GM19395 (cell line): ENCODE results near the gene C2CD4A.
A peak's percentile ranks its signal among the peaks of the same experiment; 100 is the strongest.

Experiments used
- ATAC-seq: cut with Tn5 transposase; IDR thresholded peaks from one replicate; pipeline ENCODE4 v1.9.1; 2021; ENCODE audit warnings: mild to moderate bottlenecking, moderate library complexity; ENCODE audit not compliant: unreplicated experiment

C2CD4A gene

GRCh38 chr15:62059816-62060112 is 7.0 kb upstream of the C2CD4A start:
- ATAC-seq, result peak; percentile 79

DNA sequence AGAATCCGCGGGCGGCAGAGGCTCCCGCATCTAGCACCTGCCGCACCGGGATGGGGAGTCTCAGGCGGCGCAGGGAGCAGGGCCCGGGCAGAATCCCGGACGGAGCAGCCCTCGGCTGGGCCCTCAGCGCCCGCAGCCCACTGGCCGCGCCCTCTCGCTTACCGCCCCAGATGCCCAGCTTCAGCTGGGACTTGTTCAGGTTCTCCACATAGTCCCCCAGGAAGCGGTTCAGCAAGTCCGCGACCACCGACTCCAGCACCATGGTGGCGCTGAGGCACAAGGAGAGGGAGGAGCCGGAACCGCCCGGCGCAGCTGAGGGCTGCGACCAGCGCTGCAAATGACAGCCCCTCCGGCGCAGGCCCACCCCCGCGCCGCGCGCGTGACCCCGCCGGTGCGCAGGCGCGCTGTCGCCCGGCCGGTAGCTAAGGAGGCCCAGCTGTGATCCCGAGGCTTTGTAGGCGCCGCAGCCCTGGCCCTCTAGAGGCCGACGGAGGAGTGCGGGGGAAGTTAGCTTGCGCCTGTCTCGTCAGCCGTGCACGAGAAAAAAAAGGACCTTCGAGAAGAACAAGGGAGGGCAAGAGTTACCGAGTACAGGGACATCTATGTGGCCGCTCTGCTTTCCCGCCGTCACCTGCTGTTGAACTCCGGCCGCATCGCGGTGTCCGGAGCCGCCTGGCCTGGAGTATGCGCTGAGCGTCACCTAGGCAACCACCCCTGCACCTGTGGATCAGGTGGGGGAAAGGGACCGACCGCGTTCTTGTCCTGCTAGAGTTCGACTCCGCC is 6.5 kb upstream of the C2CD4A start, which contains the start of gene VPS13C:
TSS of gene VPS13C (minus strand) at position 335 of the 783 bp plus-strand sequence. CDS start at position 262, 73 bp downstream.
- ATAC-seq, result peak; percentile 87

DNA sequence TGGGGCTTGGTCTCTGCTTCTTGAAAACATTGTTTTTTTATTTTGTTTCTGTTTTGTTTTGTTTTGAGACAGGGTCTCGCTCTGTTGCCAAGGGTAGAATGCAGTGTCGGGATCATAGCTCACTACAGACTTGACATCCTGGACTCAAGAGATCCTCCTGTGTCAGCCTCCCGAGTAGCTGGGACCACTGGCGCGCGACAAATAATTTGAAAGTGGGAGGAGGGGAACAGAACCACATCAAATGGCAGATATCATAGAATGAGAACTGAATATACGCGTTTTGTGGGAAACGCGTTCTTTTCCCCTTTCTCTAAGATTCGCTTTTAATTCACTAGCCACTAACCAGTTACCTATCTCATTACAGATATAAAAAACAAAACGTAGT is 5.9 kb upstream of the C2CD4A start:
- peak; percentile 1 for ATAC-seq

- no peak for ATAC-seq
Observed at GRCh38 chr15:62063825-62064635, 2.7 kb upstream of the C2CD4A start.

- no peak for ATAC-seq
Observed at GRCh38 chr15:62067448-62068044, 769 bp downstream of the C2CD4A start.

DNA sequence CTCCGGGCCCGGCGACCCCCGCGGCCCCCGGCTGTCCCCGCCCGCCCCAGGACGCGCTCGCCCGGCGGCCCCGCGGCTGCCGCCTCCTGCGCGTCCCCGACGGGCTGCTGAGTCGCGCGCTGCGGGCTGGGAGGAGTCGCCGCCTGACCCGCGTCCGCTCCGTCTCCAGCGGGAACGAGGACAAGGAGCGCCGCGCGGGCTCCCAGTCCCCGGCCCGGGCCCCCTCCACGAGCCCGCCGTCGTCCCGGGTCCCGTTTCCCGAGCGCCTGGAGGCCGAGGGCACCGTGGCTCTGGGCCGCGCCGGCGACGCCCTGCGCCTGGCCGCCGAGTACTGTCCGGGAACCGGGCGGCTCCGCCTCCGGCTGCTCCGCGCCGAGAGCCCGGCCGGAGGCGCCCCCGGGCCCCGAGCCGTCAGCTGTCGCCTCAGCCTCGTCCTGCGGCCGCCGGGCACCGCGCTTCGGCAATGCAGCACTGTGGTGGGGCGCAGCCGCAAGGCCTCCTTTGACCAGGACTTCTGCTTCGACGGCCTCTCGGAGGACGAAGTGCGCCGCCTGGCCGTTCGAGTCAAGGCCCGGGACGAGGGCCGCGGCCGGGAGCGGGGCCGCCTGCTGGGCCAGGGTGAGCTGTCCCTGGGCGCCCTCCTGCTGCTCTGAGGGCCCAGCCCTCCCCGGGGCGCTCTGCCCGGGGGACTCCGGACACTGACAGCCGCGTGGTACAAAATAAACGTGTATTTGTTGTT is 1.5 kb downstream of the C2CD4A start:
- ATAC-seq, result no peak

GRCh38 chr15:62068810-62069167 is 2.0 kb downstream of the C2CD4A start:
- no peak for ATAC-seq

GRCh38 chr15:62069551-62069950 is 2.8 kb downstream of the C2CD4A start:
- ATAC-seq, result no peak

DNA sequence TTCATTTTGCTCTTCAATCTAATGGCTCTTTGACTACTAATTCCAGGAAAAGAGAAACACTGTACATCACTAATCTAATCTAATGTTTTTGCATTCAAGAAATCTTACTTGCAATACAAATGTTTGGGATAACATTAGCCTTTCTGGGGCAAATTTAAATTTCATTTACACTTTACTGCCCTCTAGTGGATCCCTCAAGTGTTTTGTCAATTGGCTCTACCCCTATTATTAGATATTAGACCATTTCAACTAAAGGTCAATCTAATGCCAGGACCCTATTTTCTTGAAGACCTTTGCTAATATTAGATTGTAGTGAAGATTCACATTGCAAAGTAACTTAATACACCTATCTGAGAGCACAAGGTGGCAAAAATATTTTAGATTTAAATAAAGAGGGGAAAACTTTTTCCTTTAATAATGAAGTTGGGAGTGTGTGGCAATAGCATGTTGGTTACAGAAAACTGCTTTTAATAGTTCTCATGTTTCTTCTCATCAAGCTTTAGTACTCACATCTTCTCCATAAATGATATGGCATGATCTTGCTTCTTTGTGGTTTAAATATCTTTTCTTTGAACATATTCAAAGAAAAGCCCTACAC is 5.0 kb downstream of the C2CD4A start:
- ATAC-seq, result no peak

DNA sequence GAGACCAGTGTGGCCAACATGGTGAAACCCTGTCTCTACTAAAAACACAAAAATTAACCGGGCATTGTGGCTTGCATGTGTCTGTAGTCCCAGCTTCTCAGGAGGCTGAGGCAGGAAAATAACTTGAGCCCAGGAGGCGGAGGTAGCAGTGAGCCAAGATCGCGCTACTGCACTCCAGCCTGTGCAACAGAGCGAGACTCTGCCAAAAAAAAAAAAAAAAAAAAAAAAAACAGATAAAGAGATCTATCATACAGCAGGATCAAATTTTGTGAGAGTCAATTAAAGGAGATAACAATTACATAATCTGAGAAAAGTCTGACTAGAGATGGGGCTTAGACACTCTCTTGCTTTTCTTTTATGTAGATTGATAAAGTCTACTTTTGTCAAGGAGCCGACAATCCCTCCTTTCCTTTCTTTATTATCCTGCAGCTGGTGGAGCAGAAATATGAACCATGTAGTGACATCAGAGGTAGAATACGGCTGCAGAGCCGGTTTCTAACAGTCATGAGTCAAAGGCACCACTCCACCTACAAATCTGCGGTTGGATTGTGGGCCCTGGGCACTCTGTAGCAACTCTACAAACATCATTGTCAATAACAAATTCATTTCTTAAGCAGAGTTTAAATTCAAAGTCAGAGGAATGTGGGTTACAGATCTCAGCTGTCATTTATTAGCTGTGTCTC is 9.0 kb downstream of the C2CD4A start:
- no peak for ATAC-seq

DNA sequence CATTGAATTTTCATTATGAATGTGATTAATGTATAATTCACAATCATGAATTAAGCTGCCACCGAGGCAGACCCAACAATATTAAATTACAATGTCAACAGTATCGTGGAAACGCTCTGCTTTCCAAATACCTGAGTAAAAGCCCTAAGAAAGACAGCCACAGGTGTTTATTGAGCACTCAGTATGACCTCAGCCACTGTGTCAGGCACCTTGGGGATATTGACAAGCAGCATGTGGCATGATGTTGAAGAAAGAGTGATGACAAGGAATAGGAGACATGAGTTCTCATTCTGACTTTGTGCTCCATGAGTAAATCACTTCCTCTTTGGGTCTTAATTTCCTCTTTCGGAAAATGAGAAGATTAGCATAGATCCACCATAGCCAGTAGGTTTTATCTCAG is 12.8 kb downstream of the C2CD4A start:
- no peak for ATAC-seq

GRCh38 chr15:62083194-62084154 is 16.7 kb downstream of the C2CD4A start:
- no peak for ATAC-seq

DNA sequence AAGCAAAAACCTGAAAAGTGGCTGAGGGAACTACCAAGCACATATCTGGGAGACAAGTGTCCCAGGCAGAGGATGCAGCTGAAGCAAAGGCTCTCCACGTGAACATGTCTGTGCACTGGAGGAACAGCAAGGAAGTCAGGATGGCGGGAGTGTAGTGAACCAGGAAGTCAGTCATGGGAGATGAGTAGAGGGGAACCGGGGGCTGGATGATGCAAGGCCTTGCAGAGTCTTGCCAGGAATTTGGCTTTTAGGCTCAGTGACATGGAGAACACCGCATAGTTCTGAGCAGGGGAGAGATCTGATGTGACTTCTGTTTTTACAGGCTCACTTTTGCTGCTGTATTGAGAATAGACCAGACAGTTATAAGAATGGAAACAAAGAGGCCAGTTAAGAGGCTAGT is 19.0 kb downstream of the C2CD4A start:
- no peak for ATAC-seq

GRCh38 chr15:62087671-62088352 is 21.0 kb downstream of the C2CD4A start:
- ATAC-seq, result no peak

DNA sequence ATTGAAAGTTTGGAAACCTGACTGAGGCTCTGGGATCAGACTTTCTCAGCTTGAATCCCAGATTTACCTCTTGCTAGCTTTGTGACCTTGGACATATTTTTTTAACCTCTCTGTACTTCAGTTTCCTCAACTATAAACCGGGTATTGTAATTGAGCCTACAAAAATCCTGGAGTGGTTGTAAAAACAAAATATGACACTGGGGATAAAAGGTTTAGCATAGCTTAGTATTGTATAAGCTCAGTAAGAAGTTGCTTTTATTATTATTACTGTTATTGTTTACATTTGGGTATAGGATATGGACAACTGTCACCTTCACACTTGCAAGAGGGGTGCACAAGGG is 21.5 kb downstream of the C2CD4A start:
- no peak for ATAC-seq

- no peak for ATAC-seq
Observed at GRCh38 chr15:62089616-62090015, 22.8 kb downstream of the C2CD4A start.

GRCh38 chr15:62090988-62091387 is 24.2 kb downstream of the C2CD4A start:
- no peak for ATAC-seq

DNA sequence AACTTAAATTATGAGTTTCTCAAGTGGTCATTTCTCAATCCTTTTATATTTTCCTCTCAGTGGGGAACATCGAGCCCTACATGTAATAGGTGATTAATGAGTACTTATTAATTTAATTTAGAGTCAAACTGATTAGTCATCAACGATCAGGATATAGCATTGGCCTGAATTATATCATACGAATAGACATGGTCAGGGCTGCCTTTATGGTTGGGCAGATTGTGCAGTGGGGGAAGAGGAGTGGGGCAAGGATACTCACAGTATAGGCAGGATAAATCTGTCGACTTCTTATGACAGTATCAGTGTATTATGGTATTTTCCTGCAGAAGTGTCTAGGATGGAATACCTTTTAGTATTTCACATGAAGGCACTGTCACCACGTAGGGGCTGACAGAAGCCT is 27.0 kb downstream of the C2CD4A start:
- ATAC-seq, result no peak

- no peak for ATAC-seq
Observed at GRCh38 chr15:62094388-62094787, 27.6 kb downstream of the C2CD4A start.
